PC-3 (cell line): ENCODE measurements around the gene MREG. TPM values are rescaled to one million over a fixed set of nuclear protein-coding genes. Genes with fewer than 3 reads are reported as not detected.

Experiments used
- ATAC-seq: fragments of 200-7000 bp; cut with Tn5 transposase; 2 replicates; pipeline ENCODE4 v1.9.1; 2020; ENCODE audit warnings: mild to moderate bottlenecking, moderate library complexity
- BruUV-seq: library from RNA; stranded (reverse); fragments of 400-500 nt; replicated peaks from 2 replicates; lab custom pipeline; 2021; lab: Mats Ljungman, UMichigan
- CTCF ChIA-PET: fragments of 300-600 bp; sonication (Branson Sonifier 250); formaldehyde crosslinking; loops from one replicate; lab custom pipeline; 2022; ENCODE audit warnings: antibody characterized with exemption; lab: Charles Lee
- POLR2A ChIA-PET: fragments of 300-600 bp; sonication (Branson Sonifier 250); formaldehyde crosslinking; loops from one replicate; lab custom pipeline; 2022; ENCODE audit warnings: antibody characterized with exemption; ENCODE audit not compliant: unreplicated experiment; lab: Charles Lee
- DNase-seq: peaks from one replicate; pipeline ENCODE4 v3.0.0-alpha.2; 2015
- H2AFZ ChIP-seq: fragments of 300-600 bp; sonication (generic); 2 replicates; pipeline ENCODE4 v1.6.0; 2016; ENCODE audit warnings: antibody characterized with exemption, low read length
- H3F3A ChIP-seq: fragments of 300-600 bp; sonication (generic); one replicate; pipeline ENCODE4 v1.6.0; 2017; ENCODE audit warnings: antibody characterized with exemption, low read length, control low read depth, mild to moderate bottlenecking; ENCODE audit not compliant: unreplicated experiment
- H3K27ac ChIP-seq: fragments of 300-600 bp; sonication (generic); 2 replicates; pipeline ENCODE4 v1.5.1; 2016; ENCODE audit warnings: mild to moderate bottlenecking, low read length
- H3K27me3 ChIP-seq: fragments of 300-600 bp; sonication (generic); 2 replicates; pipeline ENCODE4 v1.6.1; 2016; ENCODE audit warnings: low read length, mixed read lengths
- H3K36me3 ChIP-seq: fragments of 300-600 bp; sonication (generic); 2 replicates; pipeline ENCODE4 v1.6.1; 2016; ENCODE audit warnings: low read depth, mixed run types, low read length, mixed read lengths
- H3K4me1 ChIP-seq: fragments of 300-600 bp; sonication (generic); 2 replicates; pipeline ENCODE4 v1.5.1; 2016; ENCODE audit warnings: low read length; ENCODE audit not compliant: insufficient read depth
- H3K4me2 ChIP-seq: fragments of 300-600 bp; sonication (generic); 2 replicates; pipeline ENCODE4 v1.6.0; 2016; ENCODE audit warnings: low read length
- H3K4me3 ChIP-seq: fragments of 300-600 bp; sonication (generic); 2 replicates; pipeline ENCODE4 v1.5.1; 2016; ENCODE audit warnings: mild to moderate bottlenecking, low read length, mixed read lengths
- H3K79me2 ChIP-seq: fragments of 300-600 bp; sonication (generic); 2 replicates; pipeline ENCODE4 v1.6.1; 2017; ENCODE audit warnings: low read length, mixed read lengths
- H3K9ac ChIP-seq: fragments of 300-600 bp; sonication (generic); 2 replicates; pipeline ENCODE4 v1.6.0; 2016; ENCODE audit warnings: mild to moderate bottlenecking, low read length
- H3K9me2 ChIP-seq: fragments of 300-600 bp; sonication (generic); replicated peaks from 2 replicates; pipeline ENCODE4 v1.6.1; 2016; ENCODE audit warnings: mixed run types, low read length, mixed read lengths
- H3K9me3 ChIP-seq: fragments of 300-600 bp; sonication (generic); 2 replicates; pipeline ENCODE4 v1.6.1; 2016; ENCODE audit warnings: low read length, mixed read lengths
- H4K20me1 ChIP-seq: fragments of 300-600 bp; sonication (generic); 2 replicates; pipeline ENCODE4 v1.6.1; 2016; ENCODE audit warnings: low read length, mixed read lengths
- EZH2 ChIP-seq: fragments of 300-600 bp; sonication (generic); IDR thresholded peaks from one replicate; pipeline ENCODE4 v1.6.1; 2017; ENCODE audit warnings: antibody characterized with exemption, mild to moderate bottlenecking, low read length; ENCODE audit not compliant: unreplicated experiment
- EZH2phosphoT487 ChIP-seq: fragments of 300-600 bp; sonication (generic); IDR thresholded peaks from 2 replicates; pipeline ENCODE4 v1.6.1; 2018; ENCODE audit warnings: mild to moderate bottlenecking, antibody characterized with exemption, low read length, borderline replicate concordance
- intact Hi-C: fragments of 100-400 bp; cut with micrococcal nuclease; formaldehyde crosslinking; loops from 2 replicates; pipeline ENCODE4 v1.9.0; 2023
- total RNA-seq: library from RNA; depleted of rRNA; stranded (reverse); fragments of >200 nt; gene quantifications from 2 replicates; pipeline ENCODE4 v1.2.3, GENCODE V29; 2014
- TF ChIP-seq, protein P1 (sequence below): fragments of 300-600 bp; sonication (generic); conservative IDR thresholded peaks from 2 replicates; pipeline ENCODE4 v1.5.1; 2017; ENCODE audit warnings: antibody characterized with exemption, low read depth, mild to moderate bottlenecking, low read length

The MREG gene
- total RNA-seq, 1 experiment from 2014 or later: 24.4 TPM

- POLR2A ChIA-PET: no interaction called here
- CTCF ChIA-PET: no interaction called here
- H4K20me1 ChIP-seq: no peaks in the 10 kb centered on the region
Measured at GRCh38 chr2:216047397-216047796, 34.0 kb upstream of the MREG start.

GRCh38 chr2:216044883-216045486 lies 31.6 kb upstream of the MREG start:
- Histone ChIP-seq H3K36me3 (no peaks in the 10 kb centered on the region), H2AFZ (no peak overlapping the region), H3K79me2 (no peaks in the 10 kb centered on the region), H3K27ac (no peak overlapping the region), H3F3A (no peaks in the 10 kb centered on the region), H3K9ac (no peak overlapping the region), H3K4me2 (no peak overlapping the region), H3K9me3 (no peaks in the 10 kb centered on the region), H3K4me1 (no peaks in the 10 kb centered on the region), H3K9me2 (no peaks in the 10 kb centered on the region), H3K4me3 (no peak overlapping the region), H4K20me1 (no peaks in the 10 kb centered on the region), H3K27me3 (no peaks in the 10 kb centered on the region)
- no TSS peak for BruUV-seq
- intact Hi-C loops: no loop called here
- TF ChIP-seq EZH2phosphoT487 (no peak), EZH2 (no peak)
- TF ChIP-seq, protein P1, sequence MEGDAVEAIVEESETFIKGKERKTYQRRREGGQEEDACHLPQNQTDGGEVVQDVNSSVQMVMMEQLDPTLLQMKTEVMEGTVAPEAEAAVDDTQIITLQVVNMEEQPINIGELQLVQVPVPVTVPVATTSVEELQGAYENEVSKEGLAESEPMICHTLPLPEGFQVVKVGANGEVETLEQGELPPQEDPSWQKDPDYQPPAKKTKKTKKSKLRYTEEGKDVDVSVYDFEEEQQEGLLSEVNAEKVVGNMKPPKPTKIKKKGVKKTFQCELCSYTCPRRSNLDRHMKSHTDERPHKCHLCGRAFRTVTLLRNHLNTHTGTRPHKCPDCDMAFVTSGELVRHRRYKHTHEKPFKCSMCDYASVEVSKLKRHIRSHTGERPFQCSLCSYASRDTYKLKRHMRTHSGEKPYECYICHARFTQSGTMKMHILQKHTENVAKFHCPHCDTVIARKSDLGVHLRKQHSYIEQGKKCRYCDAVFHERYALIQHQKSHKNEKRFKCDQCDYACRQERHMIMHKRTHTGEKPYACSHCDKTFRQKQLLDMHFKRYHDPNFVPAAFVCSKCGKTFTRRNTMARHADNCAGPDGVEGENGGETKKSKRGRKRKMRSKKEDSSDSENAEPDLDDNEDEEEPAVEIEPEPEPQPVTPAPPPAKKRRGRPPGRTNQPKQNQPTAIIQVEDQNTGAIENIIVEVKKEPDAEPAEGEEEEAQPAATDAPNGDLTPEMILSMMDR: no peak
- ChIA-PET CTCF (no interaction called here), POLR2A (no interaction called here)
- DNase-seq (no peak), ATAC-seq (no peak)

More at GRCh38 chr2:216047397-216047796, 34.0 kb upstream of the MREG start:
- TF ChIP-seq EZH2phosphoT487: no peak
- TF ChIP-seq, protein P1: no peak
- no peaks in the 10 kb centered on the region for H3K79me2 ChIP-seq
- H3K9ac ChIP-seq: no peak overlapping the region
- H3K36me3 ChIP-seq: no peaks in the 10 kb centered on the region
- intact Hi-C loops: no loop called here
- H3K27ac ChIP-seq: no peak overlapping the region
- BruUV-seq: no TSS peak
- H3K4me2 ChIP-seq: no peak overlapping the region
- no peaks in the 10 kb centered on the region for H3K9me2 ChIP-seq
- no peak overlapping the region for H2AFZ ChIP-seq
- H3F3A ChIP-seq: no peaks in the 10 kb centered on the region
- no peaks in the 10 kb centered on the region for H3K27me3 ChIP-seq
- no peak for ATAC-seq
- no peaks in the 10 kb centered on the region for H3K4me1 ChIP-seq
- no peak for DNase-seq
- no peak overlapping the region for H3K4me3 ChIP-seq
- H3K9me3 ChIP-seq: no peaks in the 10 kb centered on the region

- POLR2A ChIA-PET: no interaction called here
Measured at GRCh38 chr2:216043949-216044348, 30.6 kb upstream of the MREG start.

More at GRCh38 chr2:216043949-216044348, 30.6 kb upstream of the MREG start:
- no peak overlapping the region for H3K4me2 ChIP-seq
- DNase-seq (no peak), ATAC-seq (no peak)
- TF ChIP-seq EZH2phosphoT487 (no peak), EZH2 (no peak)
- TF ChIP-seq, protein P1: no peak
- H3K9ac ChIP-seq: no peak overlapping the region
- no peak overlapping the region for H3K4me3 ChIP-seq
- no peaks in the 10 kb centered on the region for H4K20me1 ChIP-seq
- no peaks in the 10 kb centered on the region for H3F3A ChIP-seq
- CTCF ChIA-PET: no interaction called here
- no peaks in the 10 kb centered on the region for H3K36me3 ChIP-seq
- no peak overlapping the region for H3K27ac ChIP-seq
- no peaks in the 10 kb centered on the region for H3K4me1 ChIP-seq
- BruUV-seq: no TSS peak
- intact Hi-C loops: no loop called here
- H3K9me2 ChIP-seq: no peaks in the 10 kb centered on the region
- no peak overlapping the region for H2AFZ ChIP-seq
- no peaks in the 10 kb centered on the region for H3K79me2 ChIP-seq
- H3K27me3 ChIP-seq: no peaks in the 10 kb centered on the region
- H3K9me3 ChIP-seq: no peaks in the 10 kb centered on the region
